Parathyroid adenoma (tissue), 2 donors: ENCODE measurements around the gene CEP250.
A peak's percentile ranks its signal among the peaks of the same experiment; 100 is the strongest.
"Not testable (repeated sequence)": the region's sequence is repeated elsewhere in the genome, so short reads cannot be mapped to it uniquely, and the experiment has no call there.

Experiments used
- H2AFZ ChIP-seq: fragments of 300-600 bp; sonication (generic); one replicate; pipeline ENCODE4 v1.7.0; 2017; ENCODE audit warnings: antibody characterized with exemption, mild to moderate bottlenecking
- H3K27ac ChIP-seq: fragments of 300-600 bp; sonication (generic); one replicate; pipeline ENCODE4 v1.7.0; 2017
- H3K27me3 ChIP-seq: fragments of 300-600 bp; sonication (generic); one replicate; pipeline ENCODE4 v1.7.0; 2017; ENCODE audit warnings: low read length; ENCODE audit not compliant: control insufficient read depth, insufficient read depth
- H3K36me3 ChIP-seq: fragments of 300-600 bp; sonication (generic); one replicate; pipeline ENCODE4 v1.7.0; 2017; ENCODE audit warnings: low read length; ENCODE audit not compliant: control insufficient read depth, insufficient read depth
- H3K4me1 ChIP-seq: fragments of 300-600 bp; sonication (generic); one replicate; pipeline ENCODE4 v1.7.0; 2017; ENCODE audit warnings: control low read depth
- H3K4me2 ChIP-seq: fragments of 300-600 bp; sonication (generic); one replicate; pipeline ENCODE4 v1.7.0; 2017; ENCODE audit warnings: low read length
- H3K4me3 ChIP-seq: fragments of 300-600 bp; sonication (generic); one replicate; pipeline ENCODE4 v1.7.0; 2017; ENCODE audit warnings: low read depth, low read length
- H3K79me2 ChIP-seq: fragments of 300-600 bp; sonication (generic); one replicate; pipeline ENCODE4 v1.7.0; 2017; ENCODE audit warnings: control low read depth
- H3K9ac ChIP-seq: fragments of 300-600 bp; sonication (generic); one replicate; pipeline ENCODE4 v1.7.0; 2017; ENCODE audit warnings: mild to moderate bottlenecking
- H3K9me3 ChIP-seq: fragments of 300-600 bp; sonication (generic); one replicate; pipeline ENCODE4 v1.7.0; 2017; ENCODE audit warnings: low read length; ENCODE audit not compliant: control insufficient read depth
- CTCF ChIP-seq: fragments of 300-600 bp; sonication (generic); IDR thresholded peaks from one replicate; pipeline ENCODE4 v1.7.0; 2017; ENCODE audit warnings: antibody characterized with exemption, mild to moderate bottlenecking
- donor health status: primary hyperparathyroidism.

The CEP250 gene

GRCh38 chr20:35446356-35447078 lies 8.9 kb upstream of the CEP250 start:
- H3K9me3 ChIP-seq, result no peaks in the 10 kb centered on the region
- H3K4me1 ChIP-seq, result no peaks in the 10 kb centered on the region
- H3K4me2 ChIP-seq, result no peak overlapping the region
- no peak overlapping the region for H3K9ac ChIP-seq
- peak overlapping the region; percentile 81 for H2AFZ ChIP-seq
- no peaks in the 10 kb centered on the region for H3K79me2 ChIP-seq
- H3K4me3 ChIP-seq, result no peak overlapping the region
- H3K36me3 ChIP-seq, result no peaks in the 10 kb centered on the region
- H3K27me3 ChIP-seq, result no peaks in the 10 kb centered on the region
- no peak overlapping the region for H3K27ac ChIP-seq
- TF ChIP-seq CTCF, result no peak

GRCh38 chr20:35447082-35447789 lies 8.2 kb upstream of the CEP250 start:
- Histone ChIP-seq H3K9ac (no peak overlapping the region), H3K9me3 (no peaks in the 10 kb centered on the region), H3K36me3 (no peaks in the 10 kb centered on the region), H3K79me2 (no peaks in the 10 kb centered on the region), H3K4me1 (no peaks in the 10 kb centered on the region), H3K4me2 (peak overlapping the region; percentile 65), H3K27me3 (no peaks in the 10 kb centered on the region), H2AFZ (peak overlapping the region; percentile 81), H3K4me3 (peak overlapping the region; percentile 29), H3K27ac (no peak overlapping the region)
- TF ChIP-seq CTCF, result peak; percentile 96

GRCh38 chr20:35448788-35449373 lies 6.5 kb upstream of the CEP250 start:
- Histone ChIP-seq H3K4me3 (no peak overlapping the region), H3K27ac (no peak overlapping the region), H3K9ac (no peak overlapping the region), H3K9me3 (no peaks in the 10 kb centered on the region), H3K27me3 (no peaks in the 10 kb centered on the region), H3K4me1 (no peaks in the 10 kb centered on the region), H3K79me2 (no peaks in the 10 kb centered on the region), H3K4me2 (no peak overlapping the region), H3K36me3 (no peaks in the 10 kb centered on the region), H2AFZ (no peak overlapping the region)
- TF ChIP-seq CTCF, result no peak

GRCh38 chr20:35449855-35450254 lies 5.5 kb upstream of the CEP250 start:
- H3K27me3 ChIP-seq, H3K9me3 ChIP-seq, H3K79me2 ChIP-seq, H3K27ac ChIP-seq, H3K4me2 ChIP-seq, H3K4me1 ChIP-seq, H3K36me3 ChIP-seq, H3K9ac ChIP-seq, H3K4me3 ChIP-seq, H2AFZ ChIP-seq: not testable (repeated sequence)

DNA sequence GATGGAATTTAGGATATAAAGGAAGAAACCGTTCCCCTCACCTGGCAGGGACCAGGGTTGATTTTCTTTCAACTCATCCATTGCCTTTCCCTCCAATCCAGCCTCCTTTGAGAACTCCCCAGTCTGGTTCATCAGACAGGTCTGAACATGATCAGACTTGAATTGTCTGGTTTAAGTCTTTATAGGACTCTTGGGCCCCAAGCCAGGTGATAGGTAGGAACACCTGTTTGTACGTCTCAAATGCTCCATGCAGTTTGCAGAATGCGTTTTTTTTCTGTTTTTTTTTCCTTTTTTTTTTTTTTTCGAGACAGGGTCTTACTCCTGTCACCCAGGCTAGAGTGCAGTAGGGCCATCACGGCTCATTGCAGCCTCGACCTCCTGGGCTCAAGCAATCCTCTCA lies 4.1 kb upstream of the CEP250 start:
- Histone ChIP-seq H2AFZ (no peak overlapping the region), H3K36me3 (no peaks in the 10 kb centered on the region), H3K4me1 (no peaks in the 10 kb centered on the region), H3K27me3 (no peaks in the 10 kb centered on the region), H3K27ac (no peak overlapping the region), H3K9me3 (no peaks in the 10 kb centered on the region), H3K4me2 (no peak overlapping the region), H3K4me3 (no peak overlapping the region), H3K9ac (no peak overlapping the region), H3K79me2 (peaks cover 3% of the 10 kb centered on the region)
- no peak for TF ChIP-seq CTCF
